Loucy (cell line): ENCODE data around the gene PRR36.

Experiments used
- EZH2phosphoT487 ChIP-seq: fragments of 200-600 bp; IDR thresholded peaks from 2 replicates; pipeline ENCODE4 v1.6.1; 2018; ENCODE audit warnings: antibody characterized with exemption, mild to moderate bottlenecking, moderate library complexity, borderline replicate concordance
- TF ChIP-seq, protein P1 (sequence below): fragments of 200-600 bp; sonication (generic); conservative IDR thresholded peaks from 2 replicates; pipeline ENCODE4 v1.5.1; 2014; ENCODE audit warnings: mild to moderate bottlenecking, antibody characterized with exemption, low read length

DNA sequence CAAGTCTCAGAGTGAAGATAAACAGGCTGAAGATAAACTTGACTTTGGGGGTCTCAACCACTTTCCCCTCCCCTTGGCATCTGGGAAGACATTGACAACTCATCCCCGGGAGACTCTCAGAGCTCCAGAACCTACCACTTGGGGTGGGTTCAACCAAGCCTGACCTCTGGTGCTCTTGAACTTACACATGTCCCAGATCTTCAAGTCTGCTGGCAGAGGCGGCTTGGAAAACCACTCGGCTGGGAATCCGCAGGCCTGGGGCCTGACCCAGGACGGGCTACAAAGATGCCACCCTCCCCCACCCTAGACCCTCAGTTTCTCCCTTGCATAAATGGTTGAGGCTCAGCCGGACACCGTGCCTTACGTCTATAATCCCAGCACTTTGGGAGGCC lies 14.6 kb upstream of the PRR36 start:
- TF ChIP-seq, protein P1, sequence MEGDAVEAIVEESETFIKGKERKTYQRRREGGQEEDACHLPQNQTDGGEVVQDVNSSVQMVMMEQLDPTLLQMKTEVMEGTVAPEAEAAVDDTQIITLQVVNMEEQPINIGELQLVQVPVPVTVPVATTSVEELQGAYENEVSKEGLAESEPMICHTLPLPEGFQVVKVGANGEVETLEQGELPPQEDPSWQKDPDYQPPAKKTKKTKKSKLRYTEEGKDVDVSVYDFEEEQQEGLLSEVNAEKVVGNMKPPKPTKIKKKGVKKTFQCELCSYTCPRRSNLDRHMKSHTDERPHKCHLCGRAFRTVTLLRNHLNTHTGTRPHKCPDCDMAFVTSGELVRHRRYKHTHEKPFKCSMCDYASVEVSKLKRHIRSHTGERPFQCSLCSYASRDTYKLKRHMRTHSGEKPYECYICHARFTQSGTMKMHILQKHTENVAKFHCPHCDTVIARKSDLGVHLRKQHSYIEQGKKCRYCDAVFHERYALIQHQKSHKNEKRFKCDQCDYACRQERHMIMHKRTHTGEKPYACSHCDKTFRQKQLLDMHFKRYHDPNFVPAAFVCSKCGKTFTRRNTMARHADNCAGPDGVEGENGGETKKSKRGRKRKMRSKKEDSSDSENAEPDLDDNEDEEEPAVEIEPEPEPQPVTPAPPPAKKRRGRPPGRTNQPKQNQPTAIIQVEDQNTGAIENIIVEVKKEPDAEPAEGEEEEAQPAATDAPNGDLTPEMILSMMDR: no peak
- TF ChIP-seq EZH2phosphoT487: no peak
